Liver (tissue), 9 donors: ENCODE measurements around the gene MYO18A. TPM values are rescaled to one million over a fixed set of nuclear protein-coding genes. Genes with fewer than 3 reads are reported as not detected.

Experiments
- DNase-seq: peaks from one replicate; pipeline ENCODE4 v3.0.0-alpha.2; 2017; ENCODE audit warnings: low spot score
- H3K27ac ChIP-seq, 2 donors: one replicate each; pipeline ENCODE4 v1.7.0; 2013; ENCODE audit warnings: inconsistent platforms in 2 of 2, low read length in 2 of 2, control low read depth in 1 of 2, low read depth in 1 of 2, mild to moderate bottlenecking in 1 of 2
- H3K27me3 ChIP-seq, 4 donors: one replicate each; pipeline versions ENCODE4 v1.6.1 to v1.7.0; 2013; ENCODE audit warnings: low read length in 3 of 4, inconsistent platforms in 1 of 4, mild to moderate bottlenecking in 1 of 4, moderate library complexity in 1 of 4; ENCODE audit not compliant: control insufficient read depth in 4 of 4, insufficient read depth in 4 of 4
- H3K36me3 ChIP-seq, 4 donors: one replicate each; pipeline versions ENCODE4 v1.6.1 to v1.7.0; 2013; ENCODE audit warnings: low read length in 3 of 4, mild to moderate bottlenecking in 3 of 4, low read depth in 1 of 4, moderate library complexity in 1 of 4; ENCODE audit not compliant: control insufficient read depth in 4 of 4, insufficient read depth in 3 of 4
- H3K4me1 ChIP-seq, 4 donors: one replicate each; pipeline versions ENCODE4 v1.6.1 to v1.7.0; 2013; ENCODE audit warnings: low read length in 3 of 4, mild to moderate bottlenecking in 3 of 4, moderate library complexity in 1 of 4; ENCODE audit not compliant: control insufficient read depth in 4 of 4, insufficient read depth in 4 of 4
- H3K4me3 ChIP-seq, 3 donors: one replicate each; pipeline versions ENCODE4 v1.6.1 to v1.7.0; 2013; ENCODE audit warnings: low read length in 3 of 3, control low read depth in 1 of 3, low read depth in 1 of 3, mild to moderate bottlenecking in 1 of 3
- H3K9ac ChIP-seq, 2 donors: one replicate each; pipeline ENCODE4 v1.7.0; 2013; ENCODE audit warnings: low read length in 2 of 2, mild to moderate bottlenecking in 2 of 2, moderate library complexity in 2 of 2, control low read depth in 1 of 2, low read depth in 1 of 2
- H3K9me3 ChIP-seq, 4 donors: one replicate each; pipeline versions ENCODE4 v1.6.1 to v1.7.0; 2013; ENCODE audit warnings: low read length in 3 of 4; ENCODE audit not compliant: control insufficient read depth in 4 of 4
- CTCF ChIP-seq: fragments of 150-350 bp; IDR thresholded peaks from 2 replicates; pipeline ENCODE4 v1.5.1; 2017; ENCODE audit warnings: improper control_type of control experiment, low read depth, low read length; ENCODE audit not compliant: missing input control
- EGR1 ChIP-seq, 2 donors: IDR thresholded peaks; 2 replicates each; pipeline ENCODE4 v1.6.1; 2016 to 2018; ENCODE audit warnings: antibody characterized with exemption in 2 of 2, low read depth in 2 of 2
- FOXA1 ChIP-seq: IDR thresholded peaks from 2 replicates; pipeline ENCODE4 v1.6.1; 2016; ENCODE audit warnings: antibody characterized with exemption
- FOXA2 ChIP-seq: IDR thresholded peaks from 2 replicates; pipeline ENCODE4 v1.6.1; 2016; ENCODE audit warnings: antibody characterized with exemption
- GABPA ChIP-seq, 2 donors: IDR thresholded peaks in 1 of 2; conservative IDR thresholded peaks in 1 of 2; 2 replicates each; pipeline ENCODE4 v1.6.1; 2016; ENCODE audit warnings: antibody characterized with exemption in 2 of 2, mild to moderate bottlenecking in 1 of 2, moderate library complexity in 1 of 2
- HNF4A ChIP-seq, 2 donors: conservative IDR thresholded peaks; 2 replicates each; pipeline ENCODE4 v1.6.1; 2016; ENCODE audit warnings: antibody characterized with exemption in 2 of 2, mild to moderate bottlenecking in 2 of 2
- HNF4G ChIP-seq: IDR thresholded peaks from 2 replicates; pipeline ENCODE4 v1.6.1; 2016; ENCODE audit warnings: antibody characterized with exemption
- JUND ChIP-seq, 2 donors: IDR thresholded peaks; 2 replicates each; pipeline ENCODE4 v1.6.1; 2016; ENCODE audit warnings: antibody characterized with exemption in 2 of 2
- MAX ChIP-seq: IDR thresholded peaks from 2 replicates; pipeline ENCODE4 v1.6.1; 2016; ENCODE audit warnings: antibody characterized with exemption
- NR2F2 ChIP-seq: IDR thresholded peaks from 2 replicates; pipeline ENCODE4 v1.6.1; 2016; ENCODE audit warnings: antibody characterized with exemption
- RAD21 ChIP-seq, 2 donors: IDR thresholded peaks; 2 replicates each; pipeline ENCODE4 v1.6.1; 2016; ENCODE audit warnings: antibody characterized with exemption in 2 of 2, mild to moderate bottlenecking in 2 of 2
- RXRA ChIP-seq, 2 donors: IDR thresholded peaks; 2 replicates each; pipeline ENCODE4 v1.6.1; 2017 to 2018; ENCODE audit warnings: antibody characterized with exemption in 2 of 2, mild to moderate bottlenecking in 1 of 2
- SP1 ChIP-seq: IDR thresholded peaks from 2 replicates; pipeline ENCODE4 v1.6.1; 2018; ENCODE audit warnings: antibody characterized with exemption, mild to moderate bottlenecking
- TAF1 ChIP-seq: conservative IDR thresholded peaks from 2 replicates; pipeline ENCODE4 v1.6.1; 2016; ENCODE audit warnings: antibody characterized with exemption, mild to moderate bottlenecking
- YY1 ChIP-seq: IDR thresholded peaks from 2 replicates; pipeline ENCODE4 v1.6.1; 2016; ENCODE audit warnings: antibody characterized with exemption, mild to moderate bottlenecking
- WGBS: extraction: QIAGEN DNeasy Blood & Tissue Kit; methylation state at CpG from one replicate; pipeline ENCODE4 v1.1.7; 2013; 5-methylcytosine and 5-hydroxymethylcytosine counted together
- polyA plus RNA-seq, 2 donors: library from polyadenylated mRNA; stranded (reverse) in 1 of 2; unstranded in 1 of 2; fragments of 200-250 nt in 1 of 2; fragments of >200 nt in 1 of 2; fragmentation: Nextera tagmentation in 1 of 2; extraction: Ambion mirVana in 1 of 2; gene quantifications; one replicate each; pipeline versions ENCODE4 v1.2.1 to v1.2.3, GENCODE V29; 2013 to 2015
- total RNA-seq, 2 donors: library from RNA; depleted of rRNA; stranded (reverse); fragments of >200 nt; gene quantifications; one replicate each; pipeline ENCODE4 v1.2.3, GENCODE V29; 2014
- TF ChIP-seq, protein P1 (sequence below): IDR thresholded peaks from 2 replicates; pipeline ENCODE4 v1.6.1; 2016; ENCODE audit warnings: antibody characterized with exemption
- TF ChIP-seq, protein P2 (sequence below): IDR thresholded peaks from 2 replicates; pipeline ENCODE4 v1.6.1; 2016; ENCODE audit warnings: antibody characterized with exemption
- TF ChIP-seq, protein P3 (sequence below): IDR thresholded peaks from 2 replicates; pipeline ENCODE4 v1.6.1; 2016; ENCODE audit warnings: antibody characterized with exemption, mild to moderate bottlenecking
- donor health status: healthy.
- donor health status: healthy.
- donor health status: healthy.
- donor health status: healthy.
- donor health status: healthy.

Gene MYO18A
- total and polyA plus RNA-seq, 4 donors = 26.3 to 81.6 (median 37.3) TPM

DNA sequence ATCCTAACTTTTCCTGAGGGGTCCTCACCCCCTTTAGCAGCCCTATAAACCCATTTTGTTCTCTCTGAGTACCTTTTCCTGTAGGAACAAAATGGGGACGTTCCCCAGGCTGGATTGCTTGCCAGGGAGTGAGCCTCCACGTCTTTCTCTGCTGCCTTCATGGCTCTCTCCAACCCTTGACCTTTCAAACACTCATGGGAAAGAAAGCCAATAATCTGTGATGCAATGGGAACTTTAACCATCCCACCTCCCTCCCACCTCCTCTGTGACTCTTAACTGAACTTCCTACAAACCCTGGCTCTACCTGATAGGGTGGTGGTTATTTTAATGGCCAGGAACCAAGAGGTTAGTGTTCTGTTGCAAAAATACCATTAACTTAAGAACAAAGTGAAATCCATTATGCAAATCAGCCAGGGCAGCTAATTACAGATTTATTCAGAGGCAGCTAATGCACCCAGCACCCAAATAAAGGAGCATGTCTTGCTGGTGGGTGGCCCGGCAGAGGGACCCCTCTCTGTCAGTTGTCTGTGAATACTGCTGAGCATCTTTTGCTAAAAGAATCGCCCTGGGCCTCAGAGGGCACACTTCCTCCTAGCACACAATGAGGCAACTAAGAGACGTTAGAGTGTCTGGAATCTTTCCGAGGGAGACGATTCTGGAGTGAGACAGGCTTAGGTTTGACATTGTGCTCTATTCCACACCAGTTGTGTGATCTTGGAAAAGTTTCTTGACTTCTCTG, 134.3 kb downstream of the MYO18A start:
- DNase-seq = no peak

More for the DNA sequence above, 134.3 kb downstream of the MYO18A start:
- Histone ChIP-seq H3K36me3 (peaks cover 0 to 15% (median 0%) of the 10 kb centered on the region in 4 donors), H3K4me3 (peak overlapping the region; percentile 25 to 55 (median 29)), H3K27me3 (no peaks in the 10 kb centered on the region), H3K9ac (peak overlapping the region in 1 of 2 donors; percentile 9), H3K4me1 (peaks cover 12 to 76% (median 63%) of the 10 kb centered on the region in 4 donors), H3K27ac (peak overlapping the region; percentile 82 to 87), H3K9me3 (no peaks in the 10 kb centered on the region)
- TF ChIP-seq, protein P1, sequence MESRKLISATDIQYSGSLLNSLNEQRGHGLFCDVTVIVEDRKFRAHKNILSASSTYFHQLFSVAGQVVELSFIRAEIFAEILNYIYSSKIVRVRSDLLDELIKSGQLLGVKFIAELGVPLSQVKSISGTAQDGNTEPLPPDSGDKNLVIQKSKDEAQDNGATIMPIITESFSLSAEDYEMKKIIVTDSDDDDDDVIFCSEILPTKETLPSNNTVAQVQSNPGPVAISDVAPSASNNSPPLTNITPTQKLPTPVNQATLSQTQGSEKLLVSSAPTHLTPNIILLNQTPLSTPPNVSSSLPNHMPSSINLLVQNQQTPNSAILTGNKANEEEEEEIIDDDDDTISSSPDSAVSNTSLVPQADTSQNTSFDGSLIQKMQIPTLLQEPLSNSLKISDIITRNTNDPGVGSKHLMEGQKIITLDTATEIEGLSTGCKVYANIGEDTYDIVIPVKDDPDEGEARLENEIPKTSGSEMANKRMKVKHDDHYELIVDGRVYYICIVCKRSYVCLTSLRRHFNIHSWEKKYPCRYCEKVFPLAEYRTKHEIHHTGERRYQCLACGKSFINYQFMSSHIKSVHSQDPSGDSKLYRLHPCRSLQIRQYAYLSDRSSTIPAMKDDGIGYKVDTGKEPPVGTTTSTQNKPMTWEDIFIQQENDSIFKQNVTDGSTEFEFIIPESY = no peak
- TF ChIP-seq TAF1 (peak; percentile 42), HNF4A (conservative IDR thresholded peaks at IDR 0.05) (peak; percentile 92 to 93), CTCF (no peak), JUND (IDR thresholded peaks at IDR 0.05) (peak in 1 of 2 donors; percentile 89), FOXA2 (peak; percentile 37), SP1 (peak; percentile 77), FOXA1 (peak; percentile 72), RXRA (IDR thresholded peaks at IDR 0.05) (peak; percentile 91 to 93), NR2F2 (peak; percentile 82), RAD21 (IDR thresholded peaks at IDR 0.05) (peak; percentile 28 to 35), HNF4G (peak; percentile 75), GABPA (IDR thresholded peaks at IDR 0.05 in 1 of 2, conservative IDR thresholded peaks at IDR 0.05 in 1 of 2) (no peak), YY1 (peak; percentile 76), EGR1 (IDR thresholded peaks at IDR 0.05; ENCODE audit: low read depth in 2 of 2) (peak in 1 of 2 donors; percentile 61), MAX (peak; percentile 56)
- TF ChIP-seq, protein P2, sequence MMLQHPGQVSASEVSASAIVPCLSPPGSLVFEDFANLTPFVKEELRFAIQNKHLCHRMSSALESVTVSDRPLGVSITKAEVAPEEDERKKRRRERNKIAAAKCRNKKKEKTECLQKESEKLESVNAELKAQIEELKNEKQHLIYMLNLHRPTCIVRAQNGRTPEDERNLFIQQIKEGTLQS = peak; percentile 88
- TF ChIP-seq, protein P3, sequence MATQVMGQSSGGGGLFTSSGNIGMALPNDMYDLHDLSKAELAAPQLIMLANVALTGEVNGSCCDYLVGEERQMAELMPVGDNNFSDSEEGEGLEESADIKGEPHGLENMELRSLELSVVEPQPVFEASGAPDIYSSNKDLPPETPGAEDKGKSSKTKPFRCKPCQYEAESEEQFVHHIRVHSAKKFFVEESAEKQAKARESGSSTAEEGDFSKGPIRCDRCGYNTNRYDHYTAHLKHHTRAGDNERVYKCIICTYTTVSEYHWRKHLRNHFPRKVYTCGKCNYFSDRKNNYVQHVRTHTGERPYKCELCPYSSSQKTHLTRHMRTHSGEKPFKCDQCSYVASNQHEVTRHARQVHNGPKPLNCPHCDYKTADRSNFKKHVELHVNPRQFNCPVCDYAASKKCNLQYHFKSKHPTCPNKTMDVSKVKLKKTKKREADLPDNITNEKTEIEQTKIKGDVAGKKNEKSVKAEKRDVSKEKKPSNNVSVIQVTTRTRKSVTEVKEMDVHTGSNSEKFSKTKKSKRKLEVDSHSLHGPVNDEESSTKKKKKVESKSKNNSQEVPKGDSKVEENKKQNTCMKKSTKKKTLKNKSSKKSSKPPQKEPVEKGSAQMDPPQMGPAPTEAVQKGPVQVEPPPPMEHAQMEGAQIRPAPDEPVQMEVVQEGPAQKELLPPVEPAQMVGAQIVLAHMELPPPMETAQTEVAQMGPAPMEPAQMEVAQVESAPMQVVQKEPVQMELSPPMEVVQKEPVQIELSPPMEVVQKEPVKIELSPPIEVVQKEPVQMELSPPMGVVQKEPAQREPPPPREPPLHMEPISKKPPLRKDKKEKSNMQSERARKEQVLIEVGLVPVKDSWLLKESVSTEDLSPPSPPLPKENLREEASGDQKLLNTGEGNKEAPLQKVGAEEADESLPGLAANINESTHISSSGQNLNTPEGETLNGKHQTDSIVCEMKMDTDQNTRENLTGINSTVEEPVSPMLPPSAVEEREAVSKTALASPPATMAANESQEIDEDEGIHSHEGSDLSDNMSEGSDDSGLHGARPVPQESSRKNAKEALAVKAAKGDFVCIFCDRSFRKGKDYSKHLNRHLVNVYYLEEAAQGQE = peak; percentile 72
- WGBS = 18% methylated on average over 7 of the region's 7 CpGs
